ENCODE results near the gene TRAF3.

TRAF3 gene

GRCh38 chr14:102776761-102777710 lies at the start of gene TRAF3:
TSS of gene TRAF3 (plus strand) at chr14:102777449. CDS start at chr14:102870202, 92,753 bp downstream.
- DNase-seq (ENCODE audit: low read depth): peak; percentile 86

DNA sequence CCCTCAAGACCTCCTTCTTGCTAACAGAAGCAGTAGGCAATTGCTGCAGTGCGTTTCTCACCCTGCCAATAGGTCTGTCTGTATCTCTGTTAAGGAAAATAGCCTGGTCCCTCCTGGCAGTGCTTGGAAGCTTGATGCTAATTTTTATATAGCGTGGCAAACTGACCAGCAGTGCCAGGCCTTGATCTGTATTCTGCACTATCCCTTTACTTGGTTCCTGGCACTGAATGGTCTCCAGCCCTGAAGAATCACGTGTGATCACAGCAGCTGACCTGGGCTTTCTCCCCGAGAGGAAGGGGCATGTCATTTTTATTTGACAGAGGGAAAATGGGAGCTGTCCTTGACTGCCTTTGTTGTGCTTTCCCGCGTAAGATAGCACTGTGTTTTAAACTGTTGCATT lies 48.7 kb upstream of the TRAF3 start:
- no peak for DNase-seq (ENCODE audit: low read depth)

DNA sequence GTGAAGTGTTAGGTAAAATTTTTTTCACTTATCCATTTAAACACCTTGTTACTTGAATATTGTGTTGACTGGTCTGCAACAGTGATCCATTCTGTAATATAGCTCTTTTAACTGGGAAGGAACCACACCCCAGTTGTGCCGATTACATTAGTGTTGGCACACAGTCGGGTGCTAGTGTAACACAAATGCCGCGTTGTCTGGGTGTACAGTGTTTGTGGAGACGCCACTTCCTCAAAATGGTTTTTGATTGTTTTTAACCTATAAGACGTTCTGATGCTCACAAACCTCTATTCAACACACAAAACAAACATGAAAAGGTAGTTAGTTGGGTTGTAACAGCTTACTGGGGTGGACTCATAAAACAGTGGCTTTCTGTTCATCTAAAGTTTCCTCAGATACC lies 48.0 kb upstream of the TRAF3 start:
- DNase-seq (ENCODE audit: low read depth): no peak

- no peak for DNase-seq (ENCODE audit: low read depth)
Observed at GRCh38 chr14:102729825-102730224, 47.4 kb upstream of the TRAF3 start.

- DNase-seq (ENCODE audit: low read depth): no peak
Observed at GRCh38 chr14:102731101-102731870, 46.0 kb upstream of the TRAF3 start.

GRCh38 chr14:102731871-102732800 lies 45.1 kb upstream of the TRAF3 start:
- no peak for DNase-seq (ENCODE audit: low read depth)

- no peak for DNase-seq (ENCODE audit: low read depth)
Observed at GRCh38 chr14:102732924-102733323, 44.3 kb upstream of the TRAF3 start.

DNA sequence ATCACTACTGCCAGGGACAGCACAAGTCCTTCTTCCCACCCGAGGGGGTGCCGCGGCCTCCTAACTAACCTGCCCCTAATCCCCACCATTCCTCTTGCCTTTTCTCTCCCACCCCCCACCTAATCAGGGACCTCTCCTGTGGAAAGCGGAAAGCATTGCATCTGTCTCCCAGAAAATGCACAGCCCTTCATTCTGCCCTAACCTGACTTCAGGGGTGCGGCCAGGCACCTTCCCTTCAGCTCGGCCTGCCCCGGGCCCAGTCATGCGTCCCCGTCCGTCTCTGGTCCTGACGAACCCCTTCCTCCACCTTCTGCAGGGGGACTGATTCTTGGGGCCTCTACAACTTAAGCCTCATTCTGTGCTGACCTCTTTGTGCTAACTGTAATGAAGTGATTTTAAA lies 43.9 kb upstream of the TRAF3 start:
- no peak for DNase-seq (ENCODE audit: low read depth)

DNA sequence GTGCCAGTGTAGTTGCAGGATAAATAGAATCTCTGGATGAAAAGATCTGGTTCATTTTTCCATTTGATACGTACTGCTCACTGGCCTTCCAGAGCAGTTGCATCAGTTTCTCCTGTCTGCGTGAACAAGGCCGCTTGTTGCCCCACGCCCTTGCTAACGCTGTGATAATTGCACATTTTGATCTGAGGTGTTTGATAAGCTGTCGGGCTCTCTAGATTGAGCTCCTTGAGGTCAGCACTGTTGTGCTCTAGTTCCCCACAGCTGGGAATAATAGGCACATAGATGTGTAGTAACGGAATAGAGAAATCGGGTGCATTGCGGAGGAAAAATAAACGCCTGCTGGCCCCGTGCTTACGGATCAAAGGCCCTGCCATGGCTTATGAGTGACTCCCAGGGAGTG lies 42.8 kb upstream of the TRAF3 start:
- no peak for DNase-seq (ENCODE audit: low read depth)

DNA sequence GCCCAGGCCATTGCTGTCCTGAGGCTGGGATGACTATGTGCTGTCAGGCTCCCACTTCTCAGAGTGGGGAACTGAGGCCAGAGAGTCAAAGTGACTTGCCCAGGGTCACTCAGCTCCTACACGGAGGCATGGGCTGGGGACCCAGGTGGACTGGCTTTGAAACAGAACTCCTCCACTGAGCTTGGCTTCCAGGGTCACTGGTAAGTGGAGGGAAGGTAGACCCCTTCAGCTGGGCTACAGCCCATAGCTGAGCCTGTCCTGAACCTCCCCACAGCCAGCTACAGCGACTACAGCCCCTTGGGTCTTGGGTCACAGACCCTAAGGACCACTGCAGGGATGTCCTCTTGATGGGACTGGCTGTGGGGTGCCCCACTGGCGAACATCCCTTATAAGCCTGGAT lies 40.3 kb upstream of the TRAF3 start:
- no peak for DNase-seq (ENCODE audit: low read depth)

- DNase-seq (ENCODE audit: low read depth): no peak
Observed at GRCh38 chr14:102737402-102738372, 39.6 kb upstream of the TRAF3 start.

DNA sequence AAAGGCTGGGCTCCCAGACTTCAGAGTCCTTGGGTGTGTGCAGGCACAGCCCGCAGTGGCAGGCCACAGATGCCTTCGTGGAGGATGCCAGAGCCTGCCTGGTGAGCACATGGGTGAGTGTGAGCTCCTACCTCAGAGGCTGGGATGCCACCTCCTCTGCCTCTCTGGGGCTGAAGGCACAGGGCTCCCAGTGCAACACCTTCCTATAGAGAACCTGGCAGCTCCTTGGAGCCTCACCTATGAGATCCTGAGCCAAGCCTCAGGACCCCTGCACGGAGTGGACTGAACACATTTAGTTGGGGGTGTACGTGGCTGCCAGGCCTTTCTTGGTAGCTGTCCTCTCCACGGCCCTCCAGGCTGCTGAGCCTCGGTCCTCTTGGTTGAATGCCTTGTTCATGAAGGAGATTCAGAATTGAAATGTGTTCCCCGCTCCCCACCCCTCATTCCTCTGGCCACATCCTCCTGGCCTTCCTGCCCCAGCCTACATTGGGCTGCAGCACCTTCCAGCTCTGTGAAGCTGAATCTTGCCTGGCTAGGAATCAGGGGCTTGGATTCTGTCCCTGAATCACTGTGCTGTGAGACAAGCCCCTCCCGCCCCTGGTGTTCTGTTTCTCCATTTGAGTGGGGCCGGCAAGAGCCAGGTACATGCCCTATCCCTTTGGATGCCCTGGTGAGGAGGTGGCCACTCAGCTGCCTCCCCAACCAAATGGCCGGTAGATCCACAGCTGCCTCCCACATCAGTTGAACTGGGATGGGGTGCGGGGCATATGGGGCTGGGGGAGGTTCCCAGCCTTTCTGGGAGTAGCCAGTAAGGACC lies 38.7 kb upstream of the TRAF3 start:
- no peak for DNase-seq (ENCODE audit: low read depth)

GRCh38 chr14:102739190-102739469 lies 38.1 kb upstream of the TRAF3 start:
- no peak for DNase-seq (ENCODE audit: low read depth)

DNA sequence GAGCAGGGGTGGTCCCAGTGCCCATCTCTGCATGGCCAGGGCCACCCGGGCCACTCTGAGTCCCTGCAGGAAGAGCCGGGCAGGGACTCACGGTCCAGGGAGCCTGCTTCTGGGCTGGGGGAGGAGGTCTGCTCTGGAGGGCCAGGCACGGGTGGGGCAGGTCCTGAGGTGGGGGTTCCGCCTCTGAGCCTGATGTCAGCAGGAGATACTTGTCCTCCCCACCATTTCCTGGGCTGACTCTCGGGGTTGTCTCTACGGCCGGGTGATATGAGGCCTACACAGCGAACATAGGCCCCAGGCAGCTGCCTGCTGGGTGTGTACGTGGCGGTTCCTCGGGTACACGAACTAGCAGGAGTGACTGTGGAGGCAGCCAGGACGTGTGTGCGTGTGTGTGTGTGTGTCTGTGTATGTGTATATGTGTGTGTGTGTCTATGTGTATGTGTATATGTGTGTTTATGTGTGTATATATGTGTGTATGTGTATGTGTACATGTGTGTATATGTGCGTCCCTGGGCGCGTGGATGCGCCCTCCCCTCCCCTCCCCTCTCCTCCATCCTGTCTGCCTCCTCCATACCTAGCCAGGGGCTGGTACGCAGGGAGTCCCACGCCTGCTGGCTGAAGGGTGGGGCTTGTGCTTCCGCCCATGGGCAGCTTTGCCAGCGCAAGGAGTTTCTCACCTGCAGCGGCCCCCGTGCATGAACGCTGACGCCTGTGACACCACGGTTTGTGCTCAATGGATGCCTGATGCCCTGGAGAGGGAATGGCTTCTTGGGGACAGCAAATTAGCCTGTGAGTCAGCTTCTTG lies 30.4 kb upstream of the TRAF3 start:
- DNase-seq (ENCODE audit: low read depth): no peak

DNA sequence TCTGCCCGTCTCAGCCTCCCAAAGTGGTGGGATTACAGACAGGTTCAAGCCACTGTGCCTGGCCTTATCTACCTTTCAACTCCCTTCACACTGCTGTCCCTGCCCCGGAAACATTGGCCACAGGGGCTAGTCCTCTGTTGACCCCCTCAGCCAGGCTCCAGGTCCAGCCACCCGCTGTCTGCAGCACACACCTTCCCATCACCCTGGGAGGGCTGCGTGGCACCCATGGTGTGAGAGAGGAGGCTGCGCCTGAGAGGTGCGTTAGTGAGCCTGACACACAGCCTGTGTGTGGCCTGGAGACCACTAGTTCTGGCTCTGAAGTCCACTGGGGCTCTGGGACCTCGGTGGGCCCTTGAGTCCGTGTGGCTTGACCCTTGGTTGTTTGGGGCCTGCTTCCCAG lies 28.4 kb upstream of the TRAF3 start:
- no peak for DNase-seq (ENCODE audit: low read depth)

- no peak for DNase-seq (ENCODE audit: low read depth)
Observed at GRCh38 chr14:102749393-102750305, 27.6 kb upstream of the TRAF3 start.

- DNase-seq (ENCODE audit: low read depth): no peak
Observed at GRCh38 chr14:102750376-102750775, 26.9 kb upstream of the TRAF3 start.

DNA sequence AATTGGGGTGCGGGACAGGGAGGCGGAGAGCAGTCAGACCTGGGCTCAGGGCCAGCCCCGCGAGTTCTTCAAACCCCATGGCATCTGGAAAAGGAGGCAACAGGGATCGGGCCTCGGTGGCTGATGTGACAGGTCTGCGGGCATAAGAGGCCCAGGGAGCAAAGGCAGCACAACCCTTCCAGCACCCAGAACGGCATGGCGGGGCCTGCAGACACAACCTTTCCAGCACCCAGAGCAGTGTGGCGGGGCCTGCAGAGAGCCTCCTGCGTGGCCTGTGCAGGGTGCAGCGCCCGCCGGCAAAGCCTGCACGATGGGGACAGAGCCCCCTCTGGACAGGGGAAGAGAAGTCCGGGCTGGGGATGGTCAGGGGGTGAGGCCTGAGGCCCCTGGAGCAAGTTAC lies 26.2 kb upstream of the TRAF3 start:
- no peak for DNase-seq (ENCODE audit: low read depth)
